HG02610 (cell line): ENCODE measurements around the gene CDKAL1.

Source experiments
- ATAC-seq: cut with Tn5 transposase; IDR thresholded peaks from one replicate; pipeline ENCODE4 v1.9.1; 2021; ENCODE audit warnings: mild to moderate bottlenecking, moderate library complexity; ENCODE audit not compliant: unreplicated experiment

CDKAL1 gene

GRCh38 chr6:20946022-20946421 is 411.8 kb downstream of the CDKAL1 start:
- ATAC-seq = peak; percentile 98

- no peak for ATAC-seq
Observed at GRCh38 chr6:20946890-20947289, 412.6 kb downstream of the CDKAL1 start.

- no peak for ATAC-seq
Observed at GRCh38 chr6:20947977-20948376, 413.7 kb downstream of the CDKAL1 start.

GRCh38 chr6:20948556-20948955 is 414.3 kb downstream of the CDKAL1 start:
- no peak for ATAC-seq

GRCh38 chr6:20949138-20949537 is 414.9 kb downstream of the CDKAL1 start:
- ATAC-seq = no peak

GRCh38 chr6:20952699-20953474 is 418.6 kb downstream of the CDKAL1 start:
- ATAC-seq = no peak

GRCh38 chr6:20954315-20954714 is 420.1 kb downstream of the CDKAL1 start:
- ATAC-seq = no peak

- ATAC-seq = no peak
Observed at GRCh38 chr6:20955131-20955530, 420.9 kb downstream of the CDKAL1 start.

- no peak for ATAC-seq
Observed at GRCh38 chr6:20955751-20956150, 421.5 kb downstream of the CDKAL1 start.

- ATAC-seq = no peak
Observed at GRCh38 chr6:20960067-20960466, 425.8 kb downstream of the CDKAL1 start.

GRCh38 chr6:20965276-20965675 is 431.0 kb downstream of the CDKAL1 start:
- ATAC-seq = no peak

GRCh38 chr6:20965915-20966314 is 431.7 kb downstream of the CDKAL1 start:
- no peak for ATAC-seq

- ATAC-seq = no peak
Observed at GRCh38 chr6:20969551-20969950, 435.3 kb downstream of the CDKAL1 start.

GRCh38 chr6:20976391-20976918 is 442.2 kb downstream of the CDKAL1 start:
- no peak for ATAC-seq

GRCh38 chr6:20978151-20978614 is 443.9 kb downstream of the CDKAL1 start:
- peak; percentile 97 for ATAC-seq

GRCh38 chr6:20979076-20979475 is 444.8 kb downstream of the CDKAL1 start:
- ATAC-seq = no peak

- no peak for ATAC-seq
Observed at GRCh38 chr6:20983961-20984360, 449.7 kb downstream of the CDKAL1 start.

GRCh38 chr6:20985821-20986220 is 451.6 kb downstream of the CDKAL1 start:
- no peak for ATAC-seq

GRCh38 chr6:20991910-20992309 is 457.7 kb downstream of the CDKAL1 start:
- ATAC-seq = no peak

GRCh38 chr6:20996099-20996498 is 461.8 kb downstream of the CDKAL1 start:
- no peak for ATAC-seq

GRCh38 chr6:20997143-20997769 is 463.0 kb downstream of the CDKAL1 start:
- ATAC-seq = no peak

- no peak for ATAC-seq
Observed at GRCh38 chr6:20997770-20998147, 463.5 kb downstream of the CDKAL1 start.
